C4-2B (cell line): ENCODE data around the gene SLC16A5.

Experiments
- CTCF ChIP-seq: fragments of 450-650 bp; conservative IDR thresholded peaks from 2 replicates; pipeline ENCODE4 v1.5.1; 2017; ENCODE audit warnings: mild to moderate bottlenecking
- ZFX ChIP-seq: fragments of 450-650 bp; IDR thresholded peaks from 2 replicates; pipeline ENCODE4 v1.6.1; 2017

- TF ChIP-seq CTCF (no peak), ZFX (no peak)
Measured at GRCh38 chr17:75079023-75079373, 8.8 kb upstream of the SLC16A5 start.
